GM23338 (cell line): Measurements from ENCODE around the gene HS1BP3.

Source experiments
- CREB1 ChIP-seq: fragments of 250-450 bp; sonication (Bioruptor Pico); IDR thresholded peaks from 2 replicates; pipeline ENCODE4 v1.5.0; 2020; ENCODE audit warnings: low read depth, mild to moderate bottlenecking, moderate library complexity
- CTCF ChIP-seq, 2 experiments: fragments of 200-600 bp in 1 of 2; sonication (generic) in 1 of 2; conservative IDR thresholded peaks; 2 replicates each; pipeline versions ENCODE4 v1.5.1 to v1.6.1; 2016 to 2017; ENCODE audit warnings: antibody characterized with exemption in 2 of 2, low read depth in 2 of 2, mild to moderate bottlenecking in 2 of 2, moderate library complexity in 1 of 2
- ETS1 ChIP-seq: IDR thresholded peaks from 2 replicates; pipeline ENCODE4 v1.6.1; 2016; ENCODE audit warnings: antibody characterized with exemption
- EZH2 ChIP-seq: fragments of 200-600 bp; sonication (generic); IDR thresholded peaks from one replicate; pipeline ENCODE4 v1.8.0; 2017; ENCODE audit warnings: antibody characterized with exemption, mild to moderate bottlenecking, low read depth; ENCODE audit not compliant: unreplicated experiment
- EZH2phosphoT487 ChIP-seq: fragments of 200-600 bp; sonication (generic); IDR thresholded peaks from one replicate; pipeline ENCODE4 v1.8.1; 2018; ENCODE audit warnings: antibody characterized with exemption; ENCODE audit not compliant: unreplicated experiment
- JUNB ChIP-seq: IDR thresholded peaks from one replicate; pipeline ENCODE4 v1.6.1; 2016; ENCODE audit warnings: antibody characterized with exemption; ENCODE audit not compliant: unreplicated experiment
- POLR2AphosphoS5 ChIP-seq: IDR thresholded peaks from 2 replicates; pipeline ENCODE4 v1.6.1; 2016; ENCODE audit warnings: antibody characterized with exemption, low read depth
- REST ChIP-seq: IDR thresholded peaks from one replicate; pipeline ENCODE4 v1.6.1; 2018; ENCODE audit warnings: antibody characterized with exemption; ENCODE audit not compliant: unreplicated experiment
- STAT1 ChIP-seq: IDR thresholded peaks from one replicate; pipeline ENCODE4 v1.6.1; 2016; ENCODE audit warnings: antibody characterized with exemption; ENCODE audit not compliant: unreplicated experiment
- ZNF331 ChIP-seq: fragments of 250-450 bp; sonication (Bioruptor Pico); IDR thresholded peaks from 2 replicates; pipeline ENCODE4 v1.5.0; 2020; ENCODE audit warnings: low read depth, mild to moderate bottlenecking, moderate library complexity

- TF ChIP-seq CTCF (conservative IDR thresholded peaks at IDR 0.05; ENCODE audit: low read depth in 2 of 2) = no peak
- TF ChIP-seq STAT1 = no peak
- no peak for TF ChIP-seq REST
- no peak for TF ChIP-seq EZH2
- TF ChIP-seq ETS1 = no peak
- TF ChIP-seq POLR2AphosphoS5 = no peak
- TF ChIP-seq EZH2phosphoT487 = no peak
- no peak for TF ChIP-seq JUNB
- TF ChIP-seq CREB1 (CRISPR knock-in tag) = no peak
- TF ChIP-seq ZNF331 = no peak
Measured at GRCh38 chr2:20618468-20618885, 32.4 kb downstream of the HS1BP3 start.
